ENCODE data around the gene BRCA2.
"Not testable (repeated sequence)": the region's sequence is repeated elsewhere in the genome, so short reads cannot be mapped to it uniquely, and the experiment has no call there.

BRCA2 gene

GRCh38 chr13:32311188-32311897, 4.0 kb upstream of the BRCA2 start:
- in situ Hi-C loops (cut with HindIII; ENCODE audit: low sequenced_read_pairs) = no loop called here

- in situ Hi-C loops (cut with HindIII; ENCODE audit: low sequenced_read_pairs) = no loop called here
These were observed 754 bp upstream of the BRCA2 start for GRCh38 chr13:32314271-32315237.

- in situ Hi-C loops (cut with HindIII; ENCODE audit: low sequenced_read_pairs) = no loop called here
These were observed 676 bp downstream of the BRCA2 start for GRCh38 chr13:32316028-32316339.

- in situ Hi-C loops (cut with HindIII; ENCODE audit: low sequenced_read_pairs) = no loop called here
These were observed 1.2 kb downstream of the BRCA2 start for GRCh38 chr13:32316501-32316900.

- in situ Hi-C loops (cut with HindIII; ENCODE audit: low sequenced_read_pairs) = no loop called here
These were observed 2.6 kb downstream of the BRCA2 start for GRCh38 chr13:32317716-32318465.

GRCh38 chr13:32320528-32320927, 5.2 kb downstream of the BRCA2 start:
- in situ Hi-C loops (cut with HindIII; ENCODE audit: low sequenced_read_pairs) = no loop called here

- in situ Hi-C loops (cut with HindIII; ENCODE audit: low sequenced_read_pairs) = no loop called here
These were observed 8.6 kb downstream of the BRCA2 start for GRCh38 chr13:32323912-32324311.

GRCh38 chr13:32330441-32330840, 15.1 kb downstream of the BRCA2 start:
- in situ Hi-C loops (cut with HindIII; ENCODE audit: low sequenced_read_pairs) = no loop called here

- in situ Hi-C loops (cut with HindIII; ENCODE audit: low sequenced_read_pairs) = no loop called here
These were observed 19.4 kb downstream of the BRCA2 start for GRCh38 chr13:32334671-32335070.

- in situ Hi-C loops (cut with HindIII; ENCODE audit: low sequenced_read_pairs) = no loop called here
These were observed 25.6 kb downstream of the BRCA2 start for GRCh38 chr13:32340914-32341313.

- in situ Hi-C loops (cut with HindIII; ENCODE audit: low sequenced_read_pairs) = no loop called here
These were observed 32.3 kb downstream of the BRCA2 start for GRCh38 chr13:32347651-32348050.

- in situ Hi-C loops (cut with HindIII; ENCODE audit: low sequenced_read_pairs) = not testable (repeated sequence)
These were observed 35.6 kb downstream of the BRCA2 start for GRCh38 chr13:32350839-32351441.

GRCh38 chr13:32354040-32354439, 38.7 kb downstream of the BRCA2 start:
- in situ Hi-C loops (cut with HindIII; ENCODE audit: low sequenced_read_pairs) = no loop called here

GRCh38 chr13:32355935-32356334, 40.6 kb downstream of the BRCA2 start:
- in situ Hi-C loops (cut with HindIII; ENCODE audit: low sequenced_read_pairs) = not testable (repeated sequence)

GRCh38 chr13:32362574-32362973, 47.3 kb downstream of the BRCA2 start:
- in situ Hi-C loops (cut with HindIII; ENCODE audit: low sequenced_read_pairs) = no loop called here

GRCh38 chr13:32370805-32371204, 55.5 kb downstream of the BRCA2 start:
- in situ Hi-C loops (cut with HindIII; ENCODE audit: low sequenced_read_pairs) = no loop called here

- in situ Hi-C loops (cut with HindIII; ENCODE audit: low sequenced_read_pairs) = no loop called here
These were observed 61.5 kb downstream of the BRCA2 start for GRCh38 chr13:32376642-32377415.

GRCh38 chr13:32378012-32378411, 62.7 kb downstream of the BRCA2 start:
- in situ Hi-C loops (cut with HindIII; ENCODE audit: low sequenced_read_pairs) = no loop called here

- in situ Hi-C loops (cut with HindIII; ENCODE audit: low sequenced_read_pairs) = no loop called here
These were observed 66.2 kb downstream of the BRCA2 start for GRCh38 chr13:32381539-32381938.
